ENCODE data around the gene TXNDC5. TPM values are rescaled to one million over a fixed set of nuclear protein-coding genes. Genes with fewer than 3 reads are reported as not detected.

Gene TXNDC5
- total and polyA plus RNA-seq, 2 experiments from 2014 or later: 237 to 498 TPM

DNA sequence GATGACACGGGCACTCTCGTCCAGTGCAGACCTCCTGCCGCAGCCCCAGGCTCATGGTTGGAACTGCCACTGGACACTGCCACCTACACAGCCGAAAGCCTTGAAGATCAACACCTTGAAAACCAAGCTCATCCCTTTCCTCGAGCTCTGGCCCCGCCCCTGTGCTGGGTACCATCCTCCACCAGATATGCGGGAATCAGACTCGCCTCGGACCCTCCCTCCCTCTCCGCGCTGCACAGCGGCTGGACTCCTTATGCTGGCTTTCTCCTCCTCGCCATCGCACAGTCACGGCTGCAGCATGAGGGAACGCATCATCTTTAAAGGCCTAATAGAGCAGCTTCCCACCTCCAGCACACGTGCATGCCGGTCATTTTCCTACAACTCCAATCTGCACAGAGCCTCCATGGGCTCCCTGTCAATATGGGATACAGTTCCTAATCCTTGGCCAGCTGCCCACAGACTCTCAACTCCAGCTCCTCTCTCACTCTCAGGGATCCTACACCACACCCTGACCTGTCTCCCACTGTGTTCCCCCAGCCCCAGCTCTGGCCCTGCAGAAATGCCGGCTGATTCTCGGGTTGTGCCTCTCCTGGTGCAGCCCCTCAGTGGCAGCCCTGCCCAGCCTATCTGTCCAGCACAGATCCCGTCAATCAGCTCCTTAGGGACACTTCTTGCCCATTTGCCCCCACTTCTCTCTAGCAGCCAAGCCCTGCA lies 23.2 kb downstream of the TXNDC5 start:
- no peak overlapping the region for H2AFZ ChIP-seq
- H3K9me3 ChIP-seq (ENCODE audit: low read depth): no peaks in the 10 kb centered on the region
- in situ Hi-C loops (cut with MboI): no loop called here
- H3K79me2 ChIP-seq (ENCODE audit: insufficient read depth): no peaks in the 10 kb centered on the region
- DNase-seq: no peak
- no peak overlapping the region for H3K9ac ChIP-seq
- 98% methylated on average over 20 to 21 of the region's 21 CpGs for WGBS, 2 experiments (ENCODE audit: low coverage in 1 of 2, low lambda C conversion rate in 2 of 2, missing lambda C conversion rate in 2 of 2)
- no peaks in the 10 kb centered on the region for H3K9me2 ChIP-seq (ENCODE audit: insufficient read depth)
- no peaks in the 10 kb centered on the region for H4K20me1 ChIP-seq (ENCODE audit: insufficient read depth)
- peaks cover 76% of the 10 kb centered on the region for H3K36me3 ChIP-seq (ENCODE audit: low read depth)
- H3K4me1 ChIP-seq (ENCODE audit: insufficient read depth): no peaks in the 10 kb centered on the region
- no peak overlapping the region for H3K27ac ChIP-seq
- H3F3A ChIP-seq (ENCODE audit: insufficient read depth): peaks cover 34% of the 10 kb centered on the region
- no peak overlapping the region for H3K4me2 ChIP-seq (ENCODE audit: unreplicated experiment)
- TF ChIP-seq EZH2 (IDR thresholded peaks at IDR 0.05; ENCODE audit: insufficient read depth, poor library complexity, severe bottlenecking) (no peak), EZH2phosphoT487 (IDR thresholded peaks at IDR 0.05; ENCODE audit: insufficient read depth, low read depth) (no peak)
- no peak overlapping the region for H3K4me3 ChIP-seq
- no peaks in the 10 kb centered on the region for H3K27me3 ChIP-seq (replicated peaks; ENCODE audit: insufficient read depth)

GRCh38 chr6:7886132-7886531 lies 24.5 kb downstream of the TXNDC5 start:
- H3K36me3 ChIP-seq (ENCODE audit: low read depth): peaks cover 85% of the 10 kb centered on the region

DNA sequence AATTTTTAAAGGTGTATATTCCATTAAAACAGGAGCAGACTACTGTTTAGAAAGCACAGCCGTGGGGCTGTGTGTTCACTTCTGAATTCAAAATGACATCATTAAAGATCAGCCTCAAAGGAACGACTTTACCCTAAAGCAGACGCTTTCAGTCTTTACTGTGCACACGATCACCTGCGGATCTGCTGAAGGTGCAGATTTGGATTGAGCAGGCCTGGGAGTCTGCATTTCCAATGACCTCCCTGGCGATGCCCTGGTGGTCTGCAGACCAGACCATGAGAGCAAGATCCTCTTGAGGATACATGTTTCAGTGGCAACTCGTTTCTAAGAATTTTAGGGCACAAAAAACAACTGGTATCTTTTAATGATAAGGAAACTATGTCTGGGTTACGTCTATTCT lies 27.2 kb downstream of the TXNDC5 start:
- 96 to 97% methylated on average over 8 of the region's 8 CpGs for WGBS, 2 experiments (ENCODE audit: low coverage in 1 of 2, low lambda C conversion rate in 2 of 2, missing lambda C conversion rate in 2 of 2)

More at GRCh38 chr6:7886132-7886531, 24.5 kb downstream of the TXNDC5 start:
- in situ Hi-C loops (cut with MboI): no loop called here
- no peak for DNase-seq
- WGBS, 2 experiments (ENCODE audit: low coverage in 1 of 2, low lambda C conversion rate in 2 of 2, missing lambda C conversion rate in 2 of 2): 98 to 100% methylated on average over 3 of the region's 3 CpGs
- no peak overlapping the region for H3K27ac ChIP-seq
- no peak overlapping the region for H3K4me3 ChIP-seq
- no peaks in the 10 kb centered on the region for H3K79me2 ChIP-seq (ENCODE audit: insufficient read depth)
- no peak overlapping the region for H3K9ac ChIP-seq
- H3K9me2 ChIP-seq (ENCODE audit: insufficient read depth): no peaks in the 10 kb centered on the region
- H3K4me2 ChIP-seq (ENCODE audit: unreplicated experiment): no peak overlapping the region
- no peaks in the 10 kb centered on the region for H3K27me3 ChIP-seq (replicated peaks; ENCODE audit: insufficient read depth)
- no peaks in the 10 kb centered on the region for H3K9me3 ChIP-seq (ENCODE audit: low read depth)
- TF ChIP-seq EZH2 (IDR thresholded peaks at IDR 0.05; ENCODE audit: insufficient read depth, poor library complexity, severe bottlenecking) (no peak), EZH2phosphoT487 (IDR thresholded peaks at IDR 0.05; ENCODE audit: insufficient read depth, low read depth) (no peak)
- H2AFZ ChIP-seq: no peak overlapping the region
- H3K4me1 ChIP-seq (ENCODE audit: insufficient read depth): no peaks in the 10 kb centered on the region
- no peaks in the 10 kb centered on the region for H4K20me1 ChIP-seq (ENCODE audit: insufficient read depth)
- H3F3A ChIP-seq (ENCODE audit: insufficient read depth): peaks cover 45% of the 10 kb centered on the region

GRCh38 chr6:7882505-7883257 lies 27.9 kb downstream of the TXNDC5 start:
- H4K20me1 ChIP-seq (ENCODE audit: insufficient read depth): no peaks in the 10 kb centered on the region
- no peak for DNase-seq
- H3K4me2 ChIP-seq (ENCODE audit: unreplicated experiment): no peak overlapping the region
- H3K9ac ChIP-seq: no peak overlapping the region
- peaks cover 54% of the 10 kb centered on the region for H3F3A ChIP-seq (ENCODE audit: insufficient read depth)
- 94 to 97% methylated on average over 19 of the region's 19 CpGs for WGBS, 2 experiments (ENCODE audit: low coverage in 1 of 2, low lambda C conversion rate in 2 of 2, missing lambda C conversion rate in 2 of 2)
- no peaks in the 10 kb centered on the region for H3K9me3 ChIP-seq (ENCODE audit: low read depth)
- peaks cover 62% of the 10 kb centered on the region for H3K36me3 ChIP-seq (ENCODE audit: low read depth)
- H3K27me3 ChIP-seq (replicated peaks; ENCODE audit: insufficient read depth): no peaks in the 10 kb centered on the region
- no peak overlapping the region for H3K4me3 ChIP-seq
- H2AFZ ChIP-seq: no peak overlapping the region
- in situ Hi-C loops (cut with MboI): no loop called here
- H3K79me2 ChIP-seq (ENCODE audit: insufficient read depth): no peaks in the 10 kb centered on the region
- H3K27ac ChIP-seq: no peak overlapping the region
- H3K4me1 ChIP-seq (ENCODE audit: insufficient read depth): no peaks in the 10 kb centered on the region
- TF ChIP-seq EZH2 (IDR thresholded peaks at IDR 0.05; ENCODE audit: insufficient read depth, poor library complexity, severe bottlenecking): no peak
- TF ChIP-seq EZH2phosphoT487 (IDR thresholded peaks at IDR 0.05; ENCODE audit: insufficient read depth, low read depth): no peak
- H3K9me2 ChIP-seq (ENCODE audit: insufficient read depth): no peaks in the 10 kb centered on the region

More for the DNA sequence above, 27.2 kb downstream of the TXNDC5 start:
- DNase-seq: no peak
- Histone ChIP-seq H3K4me1 (ENCODE audit: insufficient read depth) (no peaks in the 10 kb centered on the region), H3K4me2 (ENCODE audit: unreplicated experiment) (no peak overlapping the region), H3K27ac (no peak overlapping the region), H4K20me1 (ENCODE audit: insufficient read depth) (no peaks in the 10 kb centered on the region), H3K4me3 (no peak overlapping the region), H3K9ac (no peak overlapping the region), H2AFZ (no peak overlapping the region), H3K9me3 (ENCODE audit: low read depth) (no peaks in the 10 kb centered on the region), H3K9me2 (ENCODE audit: insufficient read depth) (no peaks in the 10 kb centered on the region), H3K36me3 (ENCODE audit: low read depth) (peaks cover 67% of the 10 kb centered on the region), H3K79me2 (ENCODE audit: insufficient read depth) (no peaks in the 10 kb centered on the region), H3K27me3 (replicated peaks; ENCODE audit: insufficient read depth) (no peaks in the 10 kb centered on the region), H3F3A (ENCODE audit: insufficient read depth) (peaks cover 59% of the 10 kb centered on the region)
- in situ Hi-C loops (cut with MboI): no loop called here
- no peak for TF ChIP-seq EZH2phosphoT487 (IDR thresholded peaks at IDR 0.05; ENCODE audit: insufficient read depth, low read depth)
- TF ChIP-seq EZH2 (IDR thresholded peaks at IDR 0.05; ENCODE audit: insufficient read depth, poor library complexity, severe bottlenecking): no peak

All from GM23248 (cell line).